GM18951 (cell line): Measurements from ENCODE around the gene UBE3C.

ENCODE experiments used
- POLR2A ChIP-seq: IDR thresholded peaks from 4 replicates; pipeline ENCODE4 v1.6.1; 2011; ENCODE audit warnings: mild to moderate bottlenecking; ENCODE audit not compliant: insufficient read length, insufficient read depth; ENCODE audit errors: extremely low read depth
- in situ Hi-C: fragments of 300-500 bp; cut with MboI; formaldehyde crosslinking; loops from one replicate; pipeline ENCODE4 v1.12.0; 2022; ENCODE audit warnings: low sequenced_read_pairs, mixed read lengths, inconsistent platforms; ENCODE audit not compliant: unreplicated experiment

The UBE3C gene

GRCh38 chr7:157278167-157278790 lies 139.6 kb downstream of the UBE3C start:
- TF ChIP-seq POLR2A, result no peak
- in situ Hi-C loops, result no loop called here

GRCh38 chr7:157278791-157279724 lies 140.3 kb downstream of the UBE3C start:
- in situ Hi-C loops, result no loop called here
- no peak for TF ChIP-seq POLR2A

DNA sequence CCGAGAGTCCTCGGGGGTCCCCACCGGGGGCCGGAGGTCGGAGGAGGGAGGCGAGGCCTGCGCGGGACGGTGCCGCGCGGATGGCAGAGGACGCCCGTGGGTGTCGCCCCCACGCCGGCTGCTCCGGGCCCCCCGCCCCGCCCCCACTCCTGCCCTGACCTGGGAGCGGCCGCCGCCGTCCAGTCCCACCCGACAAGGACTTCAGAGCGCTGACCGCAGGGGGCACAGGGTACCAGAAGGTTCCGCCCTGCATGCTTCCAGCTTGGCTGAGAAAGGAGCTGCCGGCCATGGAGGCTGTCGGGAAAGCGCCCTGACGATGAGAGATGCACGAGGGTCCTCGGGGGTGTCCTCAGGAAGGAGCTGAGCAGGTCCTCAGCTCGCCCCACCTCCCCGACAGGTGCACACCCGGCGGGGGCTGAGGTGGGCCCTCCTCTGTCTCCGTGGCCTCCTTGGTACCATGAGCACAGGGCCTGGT lies 141.1 kb downstream of the UBE3C start:
- no peak for TF ChIP-seq POLR2A
- in situ Hi-C loops, result no loop called here

DNA sequence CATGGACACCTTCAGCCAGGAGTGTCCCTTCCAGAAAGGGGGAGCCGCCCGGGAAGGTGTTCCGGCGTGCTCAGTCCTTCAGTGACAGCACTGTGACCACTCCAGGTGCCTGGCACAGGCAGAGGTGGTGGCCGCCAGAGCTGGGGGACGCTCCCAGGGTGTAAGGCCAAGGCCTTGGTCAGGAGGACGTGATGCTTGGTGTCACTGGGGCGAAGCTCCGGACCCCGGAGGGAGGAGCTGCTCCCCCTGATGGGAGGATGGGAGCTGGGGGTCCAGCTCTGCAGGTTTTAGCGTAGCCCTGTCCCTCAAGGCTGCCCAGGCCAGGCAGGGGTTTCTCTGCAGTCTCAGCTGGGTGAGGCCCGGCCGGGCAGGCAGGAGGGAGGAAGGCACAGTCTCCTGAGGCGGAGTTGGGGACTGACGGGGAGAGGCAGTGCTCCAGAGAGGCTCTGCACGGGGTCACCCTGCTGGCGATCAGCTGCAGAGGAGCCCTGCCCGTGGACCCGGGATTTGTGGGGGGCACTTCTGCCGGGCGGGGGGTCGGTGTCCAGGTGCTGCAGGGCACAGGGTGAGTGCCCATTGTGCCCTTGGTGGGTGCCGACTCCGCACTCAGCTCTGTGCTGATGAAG lies 141.6 kb downstream of the UBE3C start:
- in situ Hi-C loops, result no loop called here
- no peak for TF ChIP-seq POLR2A

DNA sequence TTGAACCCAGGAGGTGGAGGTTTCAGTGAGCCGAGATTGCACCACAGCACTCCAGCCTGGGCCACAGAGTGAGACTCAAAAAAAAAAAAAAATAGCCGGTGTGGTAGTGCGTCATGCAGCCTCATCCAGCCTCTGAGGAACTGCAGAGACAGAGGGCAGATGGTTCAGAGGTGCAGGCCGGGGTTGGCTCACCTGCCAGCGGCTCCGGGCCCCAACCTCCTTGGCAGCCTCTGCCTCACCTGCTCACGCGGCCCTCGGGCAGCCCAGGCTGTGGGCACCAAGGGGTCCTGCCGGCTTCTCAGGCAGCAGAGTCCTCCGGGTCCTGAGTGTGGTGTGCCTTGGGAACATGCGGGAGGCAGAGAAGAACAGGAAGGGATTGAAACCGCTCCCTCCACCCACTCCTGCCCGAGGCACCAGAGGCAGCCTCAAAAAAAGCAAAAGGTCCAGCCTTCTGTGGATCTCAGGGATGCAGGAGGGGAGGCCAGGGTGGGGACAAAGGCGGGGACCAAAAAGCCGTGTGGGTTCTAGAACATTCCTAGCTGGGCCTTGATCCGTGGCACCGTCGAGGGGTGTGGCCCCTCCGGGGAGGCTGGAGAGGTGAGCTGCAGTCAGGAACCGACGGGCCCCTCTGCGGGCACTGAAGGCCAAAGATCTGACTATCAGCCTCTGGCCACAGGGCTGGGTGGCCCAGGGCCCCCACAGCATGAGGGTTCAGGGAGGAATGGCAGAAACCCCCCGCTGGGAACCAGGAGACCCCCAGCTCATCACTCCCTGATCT lies 142.7 kb downstream of the UBE3C start:
- in situ Hi-C loops, result no loop called here
- no peak for TF ChIP-seq POLR2A

- TF ChIP-seq POLR2A, result no peak
- in situ Hi-C loops, result no loop called here
Measured at GRCh38 chr7:157282141-157282801, 143.5 kb downstream of the UBE3C start.

- TF ChIP-seq POLR2A, result no peak
- in situ Hi-C loops, result no loop called here
Measured at GRCh38 chr7:157284229-157285014, 145.7 kb downstream of the UBE3C start.

DNA sequence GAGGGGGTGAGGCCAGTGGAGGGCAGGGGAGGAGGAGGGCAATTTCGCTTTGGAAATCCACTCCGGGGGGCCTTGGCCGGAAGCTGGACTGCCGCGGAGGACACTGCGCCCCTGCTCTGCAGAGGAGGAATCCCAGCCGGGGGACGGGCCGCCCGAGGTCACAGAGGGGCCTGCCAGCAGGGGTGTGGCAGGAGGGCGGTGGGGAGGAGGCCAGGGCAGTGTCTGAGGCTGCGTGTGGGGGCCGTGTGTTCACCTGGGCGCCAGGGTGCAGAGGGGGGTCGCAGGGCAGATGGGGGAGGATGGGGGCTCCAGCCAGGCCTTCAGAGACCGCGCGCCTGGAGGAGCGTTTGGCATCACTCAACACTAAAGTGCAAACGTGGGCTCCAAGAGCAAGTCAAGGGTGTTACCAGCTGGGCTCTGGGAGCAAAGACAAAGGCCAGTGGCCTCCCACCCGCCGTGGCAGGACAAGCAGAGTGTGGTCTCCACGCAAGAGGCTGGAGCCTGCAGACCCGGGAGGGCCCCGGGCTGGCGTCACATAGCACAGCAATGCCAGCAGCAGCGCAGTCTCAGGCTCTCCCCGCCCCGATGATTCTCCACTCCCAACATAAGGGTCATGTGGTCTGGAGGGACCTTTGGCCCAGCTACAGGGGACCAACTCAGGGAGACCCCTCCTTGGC lies 152.8 kb downstream of the UBE3C start:
- in situ Hi-C loops, result no loop called here
- no peak for TF ChIP-seq POLR2A

GRCh38 chr7:157292258-157292657 lies 153.5 kb downstream of the UBE3C start:
- in situ Hi-C loops, result no loop called here
- no peak for TF ChIP-seq POLR2A

DNA sequence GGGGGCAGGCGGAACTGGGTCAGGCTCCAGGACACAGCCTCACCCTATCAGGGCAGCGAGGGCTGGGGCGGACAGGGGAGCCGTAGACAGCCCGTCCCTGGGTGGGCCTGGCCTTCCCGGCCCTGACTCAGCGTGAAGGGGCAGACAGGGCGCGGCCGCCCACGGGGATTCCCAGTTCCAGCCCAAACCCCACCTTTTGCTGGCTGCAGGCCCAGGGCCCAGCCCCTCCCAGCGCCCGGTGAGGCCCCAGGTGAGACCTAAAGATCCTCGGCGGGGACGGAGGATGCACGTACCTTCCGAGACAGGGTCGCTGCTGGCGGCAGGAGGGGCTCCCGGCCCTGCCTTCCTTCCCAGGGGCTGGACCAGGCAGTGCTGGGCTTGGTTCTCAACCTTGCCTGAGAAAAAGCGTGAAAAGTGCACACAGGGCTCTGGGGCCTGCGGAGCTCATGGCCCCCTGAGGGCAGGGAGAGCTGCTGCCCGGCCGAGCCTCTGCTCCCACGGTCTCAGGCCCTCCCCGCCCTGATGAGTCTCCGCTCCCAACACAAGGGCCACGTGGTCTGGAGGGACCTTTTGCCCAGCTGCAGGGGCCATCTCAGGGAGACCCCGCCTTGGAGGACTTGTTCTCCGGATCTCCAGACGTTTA lies 154.2 kb downstream of the UBE3C start:
- no peak for TF ChIP-seq POLR2A
- in situ Hi-C loops, result no loop called here

DNA sequence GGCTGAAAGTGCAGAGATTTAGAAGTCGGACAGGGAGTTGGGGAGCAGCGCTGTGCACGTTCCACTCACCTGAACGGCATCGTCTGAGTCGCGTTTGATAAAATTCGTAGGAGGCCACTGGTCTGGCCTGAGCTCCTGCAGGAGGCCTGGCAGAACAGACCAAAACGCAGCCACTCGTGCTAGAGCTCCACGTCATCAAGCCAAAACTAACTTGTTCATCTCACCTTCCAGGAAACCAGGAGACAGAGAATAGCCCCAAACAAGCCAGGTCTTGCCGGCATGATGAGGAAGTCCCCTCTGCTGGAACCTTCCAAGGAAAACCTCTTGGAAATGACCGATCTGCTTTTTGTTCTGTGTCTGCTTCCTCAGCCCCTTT lies 154.7 kb downstream of the UBE3C start:
- in situ Hi-C loops, result no loop called here
- TF ChIP-seq POLR2A, result no peak

GRCh38 chr7:157294773-157295172 lies 156.0 kb downstream of the UBE3C start:
- no peak for TF ChIP-seq POLR2A
- in situ Hi-C loops, result no loop called here
